Pancreas (tissue), 10 donors: ENCODE data around the gene GIMAP8. TPM values are rescaled to one million over a fixed set of nuclear protein-coding genes. Genes with fewer than 3 reads are reported as not detected.
A peak's percentile ranks its signal among the peaks of the same experiment; 100 is the strongest.

Experiments used
- ATAC-seq, 4 donors: fragments of 200-7000 bp; cut with Tn5 transposase; one replicate each; pipeline versions ENCODE4 v1.8.0 to v1.9.1; 2020; ENCODE audit warnings: mild to moderate bottlenecking in 4 of 4, moderate library complexity in 4 of 4
- DNase-seq, 6 donors: peaks; one replicate each; pipeline ENCODE4 v3.0.0-alpha.2; 2020
- FAIRE-seq: peaks from 2 replicates; lab custom pipeline; 2012; peaks lifted over from hg19 to GRCh38; lab: Jason Lieb, UNC
- H3K27ac ChIP-seq, 4 donors: fragments of 200-600 bp; sonication (generic); 1 replicate in 3 of 4; 2 replicates in 1 of 4; pipeline versions ENCODE4 v1.5.0 to v1.8.0; 2020
- H3K27me3 ChIP-seq, 4 donors: fragments of 200-600 bp; one replicate each; pipeline ENCODE4 v1.8.0; 2021
- H3K36me3 ChIP-seq, 3 donors: fragments of 200-600 bp; sonication (generic) in 1 of 3; one replicate each; pipeline versions ENCODE4 v1.5.0 to v1.8.0; 2020 to 2021
- H3K4me1 ChIP-seq, 3 donors: fragments of 200-600 bp; one replicate each; pipeline ENCODE4 v1.8.0; 2021
- H3K4me3 ChIP-seq, 4 donors: fragments of 200-600 bp; sonication (generic) in 2 of 4; one replicate each; pipeline versions ENCODE4 v1.5.0 to v1.8.0; 2020 to 2021
- H3K9me3 ChIP-seq, 4 donors: fragments of 200-600 bp; one replicate each; pipeline ENCODE4 v1.8.0; 2021
- CTCF ChIP-seq, 4 donors: fragments of 200-600 bp; sonication (generic) in 3 of 4; IDR thresholded peaks; one replicate each; pipeline versions ENCODE4 v1.5.0 to v1.8.0; 2021; ENCODE audit warnings: antibody characterized with exemption in 4 of 4
- WGBS, 2 donors: extraction: QIAGEN DNeasy Blood & Tissue Kit; methylation state at CpG; one replicate each; pipeline ENCODE4 v1.1.7; 2013; 5-methylcytosine and 5-hydroxymethylcytosine counted together
- intact Hi-C, 3 donors: fragments of 100-400 bp; cut with DNase I; formaldehyde crosslinking; loops; one replicate each; pipeline versions ENCODE4 v1.11.1 to v1.14.2; 2022
- polyA plus RNA-seq, 2 donors: library from polyadenylated mRNA; stranded (reverse); fragments of 200-250 nt; gene quantifications; one replicate each; pipeline ENCODE4 v1.2.3, GENCODE V29; 2013
- total RNA-seq, 6 donors: library from RNA; stranded (reverse); fragmentation: NEBNext Ultra II Directional in 4 of 6; extraction: Animal tissue kit (Norgen Biotek cat#: 25700) in 4 of 6; gene quantifications; one replicate each; pipeline versions ENCODE4 v1.2.1 to v1.2.4, GENCODE V29; 2021 to 2023
- donor health status: healthy with polysubstance abuse.
- donor health status: DM: no; HTN: no; CAD: no; lungs with moderate emphysema.
- donor health status: DM: no; HTN: no; CAD: no.
- donor health status: control.
- donor health status: control.
- donor health status: Bipolar disorder and iron deficiency.
- donor health status: DM: yes; HTN: yes; CAD: no.
- donor health status: DM: no; HTN: no; CAD: no.
- donor health status: DM: no; HTN: no; CAD: no.
- donor health status: DM: yes; HTN: yes; CAD: no.

The GIMAP8 gene
- total and polyA plus RNA-seq, 8 donors, result 0.75 to 5.9 (median 2.2) TPM

GRCh38 chr7:150513758-150514157, 63.3 kb downstream of the GIMAP8 start:
- no peaks in the 10 kb centered on the region for H3K4me1 ChIP-seq
- no peak for DNase-seq
- no peak overlapping the region for H3K27ac ChIP-seq
- no peak overlapping the region for H3K4me3 ChIP-seq
- TF ChIP-seq CTCF (IDR thresholded peaks at IDR 0.05), result no peak
- H3K27me3 ChIP-seq, result no peaks in the 10 kb centered on the region
- ATAC-seq, result no peak
- intact Hi-C loops, result no loop called here
- no peaks in the 10 kb centered on the region for H3K36me3 ChIP-seq
- no peak for FAIRE-seq
- WGBS, 2 donors, result 90 to 96% methylated on average over 17 of the region's 17 CpGs
- no peaks in the 10 kb centered on the region for H3K9me3 ChIP-seq

GRCh38 chr7:150514748-150515222, 64.4 kb downstream of the GIMAP8 start, which contains the start of gene GIMAP7:
TSS of gene GIMAP7 (plus strand) at chr7:150514872. CDS start at chr7:150519975, 5,103 bp downstream.
- no peaks in the 10 kb centered on the region for H3K4me1 ChIP-seq
- no peaks in the 10 kb centered on the region for H3K36me3 ChIP-seq
- H3K9me3 ChIP-seq, result no peaks in the 10 kb centered on the region
- peak within 1 kb of the TSS in 3 of 4 donors; percentile 1 to 29 (median 1) for H3K4me3 ChIP-seq
- intact Hi-C loops, result no loop called here
- ATAC-seq (peak in 3 of 4 donors; percentile 36 to 61 (median 56)), DNase-seq (no peak), FAIRE-seq (no peak)
- H3K27ac ChIP-seq, result peak within 1 kb of the TSS in 1 of 4 donors; percentile 5
- H3K27me3 ChIP-seq, result no peaks in the 10 kb centered on the region
- WGBS, 2 donors, result 50 to 60% methylated on average over 3 of the region's 3 CpGs
- no peak for TF ChIP-seq CTCF (IDR thresholded peaks at IDR 0.05)

- Histone ChIP-seq H3K4me3 (peak overlapping the region in 3 of 4 donors; percentile 1 to 29 (median 1)), H3K9me3 (no peaks in the 10 kb centered on the region), H3K36me3 (no peaks in the 10 kb centered on the region), H3K27ac (peak overlapping the region in 1 of 4 donors; percentile 5), H3K4me1 (no peaks in the 10 kb centered on the region), H3K27me3 (peaks cover 0 to under 1% (median 0%) of the 10 kb centered on the region in 4 donors)
- 74 to 76% methylated on average over 11 of the region's 11 CpGs for WGBS, 2 donors
- intact Hi-C loops, result no loop called here
- DNase-seq (no peak), ATAC-seq (peak in 1 of 4 donors; percentile 35), FAIRE-seq (no peak)
- TF ChIP-seq CTCF (IDR thresholded peaks at IDR 0.05), result no peak
These were observed 65.1 kb downstream of the GIMAP8 start for GRCh38 chr7:150515248-150516147.

- Histone ChIP-seq H3K4me1 (no peaks in the 10 kb centered on the region), H3K27me3 (peaks cover 0 to 2% (median 0%) of the 10 kb centered on the region in 4 donors), H3K36me3 (no peaks in the 10 kb centered on the region), H3K4me3 (peak overlapping the region in 1 of 4 donors; percentile 29), H3K27ac (no peak overlapping the region), H3K9me3 (no peaks in the 10 kb centered on the region)
- no peak for TF ChIP-seq CTCF (IDR thresholded peaks at IDR 0.05)
- no peak for FAIRE-seq
- intact Hi-C loops, result no loop called here
- no peak for ATAC-seq
- DNase-seq, result no peak
- 72 to 82% methylated on average over 1 of the region's 1 CpG for WGBS, 2 donors
These were observed 66.7 kb downstream of the GIMAP8 start for GRCh38 chr7:150516956-150517745.
